BLaER1 treated with 17β-estradiol and CSF1 and Interleukin-3, amounts not matched to agents 10 nM and 100 nM (cell line): Measurements from ENCODE around the gene ISG20L2.
"Not testable (repeated sequence)": the region's sequence is repeated elsewhere in the genome, so short reads cannot be mapped to it uniquely, and the experiment has no call there.

Source experiments
- H3K27ac ChIP-seq, 11 experiments: shearing (Covaris generic); formaldehyde crosslinking; 2 replicates each; pipeline ENCODE4 v1.8.1; 2022
- H3K27me3 ChIP-seq, 11 experiments: shearing (Covaris generic); formaldehyde crosslinking; 2 replicates each; pipeline ENCODE4 v1.8.1; 2022
- H3K36me3 ChIP-seq, 11 experiments: shearing (Covaris generic); formaldehyde crosslinking; 2 replicates each; pipeline ENCODE4 v1.8.1; 2022
- H3K4me1 ChIP-seq, 10 experiments: shearing (Covaris generic); formaldehyde crosslinking; 2 replicates each; pipeline ENCODE4 v1.8.1; 2022
- H3K4me2 ChIP-seq, 11 experiments: shearing (Covaris generic); formaldehyde crosslinking; 2 replicates each; pipeline ENCODE4 v1.8.1; 2022
- H3K4me3 ChIP-seq, 10 experiments: shearing (Covaris generic); formaldehyde crosslinking; 2 replicates each; pipeline ENCODE4 v1.8.1; 2022
- H3K9ac ChIP-seq, 11 experiments: shearing (Covaris generic); formaldehyde crosslinking; 2 replicates each; pipeline ENCODE4 v1.8.1; 2022
- H3K9me3 ChIP-seq, 11 experiments: shearing (Covaris generic); formaldehyde crosslinking; replicated peaks in 1 of 11; 2 replicates each; pipeline ENCODE4 v1.8.1; 2022
- H4K20me1 ChIP-seq, 11 experiments: shearing (Covaris generic); formaldehyde crosslinking; 2 replicates each; pipeline ENCODE4 v1.8.1; 2022
- Cebpa-rat ChIP-seq, 11 experiments: shearing (Covaris generic); IDR thresholded peaks; 2 replicates each; pipeline ENCODE4 v1.8.1; 2022

Gene ISG20L2

DNA sequence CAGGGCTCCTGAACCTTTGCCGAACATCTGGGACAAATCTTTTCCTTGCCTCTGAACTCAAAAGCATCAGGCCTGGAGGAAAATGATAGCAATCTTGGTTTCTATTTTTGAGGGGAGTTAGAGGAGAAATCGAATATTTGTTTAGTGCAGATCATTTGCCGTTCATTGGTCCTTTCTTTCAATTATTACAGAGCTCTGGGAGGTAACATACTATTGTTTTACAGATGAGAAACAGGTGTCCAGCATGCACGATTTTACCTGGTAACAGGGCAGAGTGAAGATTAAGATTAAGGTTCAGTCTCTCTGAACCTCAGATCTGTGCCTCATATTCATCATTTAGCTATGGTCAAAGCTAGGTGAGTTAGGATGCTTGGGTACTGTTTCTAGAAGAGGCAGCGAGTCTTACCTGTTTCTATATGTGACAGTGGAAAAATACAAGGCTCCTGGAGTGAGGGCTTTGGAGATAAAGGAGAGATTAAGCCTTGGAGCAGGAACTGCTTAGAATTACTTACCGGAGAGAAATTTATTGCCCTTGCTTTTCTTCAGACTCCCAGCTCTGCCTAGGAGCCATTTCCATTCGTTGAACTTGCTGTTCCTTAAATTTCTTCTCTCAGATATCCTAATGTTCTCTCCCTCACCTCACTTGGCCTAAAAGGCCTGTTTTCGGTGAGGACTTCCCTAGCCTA lies 40.2 kb upstream of the ISG20L2 start:
- Histone ChIP-seq H3K27ac (peak overlapping the region; percentile 90 to 99 (median 97); a peak in 21 of 22 replicates), H3K9me3 (no peaks in the 10 kb centered on the region), H3K27me3 (no peaks in the 10 kb centered on the region), H3K4me2 (peak overlapping the region; percentile 78 to 100 (median 94)), H3K4me3 (peak overlapping the region; percentile 83 to 96 (median 90)), H3K9ac (peak overlapping the region; percentile 93 to 99 (median 98)), H3K4me1 (peaks cover 43 to 65% (median 48%) of the 10 kb centered on the region in 10 experiments), H3K36me3 (peaks cover 29 to 45% (median 42%) of the 10 kb centered on the region in 11 experiments), H4K20me1 (peaks cover 26 to 58% (median 51%) of the 10 kb centered on the region in 11 experiments; a peak in 21 of 22 replicates)
- TF ChIP-seq Cebpa-rat (IDR thresholded peaks at IDR 0.05): no peak

DNA sequence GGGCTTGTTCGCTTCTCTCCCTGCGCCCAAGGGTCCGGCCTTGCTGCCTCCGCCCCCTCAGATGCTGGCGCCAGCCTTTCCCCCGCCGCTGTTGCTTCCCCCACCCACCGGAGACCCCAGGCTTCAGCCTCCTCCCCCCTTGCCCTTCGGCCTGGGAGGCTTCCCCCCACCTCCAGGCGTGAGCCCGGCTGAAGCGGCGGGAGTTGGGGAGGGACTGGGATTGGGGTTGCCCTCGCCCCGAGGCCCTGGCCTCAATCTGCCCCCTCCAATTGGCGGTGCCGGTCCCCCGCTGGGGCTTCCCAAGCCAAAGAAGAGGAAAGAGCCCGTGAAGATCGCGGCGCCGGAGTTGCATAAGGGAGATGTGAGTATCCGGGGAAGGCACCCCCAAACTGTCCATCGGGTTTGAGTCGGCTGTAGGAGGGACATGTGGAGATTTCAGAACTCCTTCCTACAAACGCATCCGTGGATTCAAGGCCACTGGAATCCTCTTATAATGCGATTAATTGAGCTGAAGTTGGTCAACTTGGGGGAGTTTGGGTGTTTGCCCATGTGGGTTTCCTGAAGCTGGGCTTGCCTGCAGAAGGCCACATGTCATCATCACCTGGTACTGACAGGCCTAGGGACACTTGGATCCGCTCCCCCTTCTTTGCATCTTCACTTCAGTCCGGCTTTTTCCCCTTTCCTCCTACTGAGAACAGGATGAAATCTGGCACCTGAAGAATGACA lies 39.5 kb upstream of the ISG20L2 start:
- Histone ChIP-seq H3K27me3 (no peaks in the 10 kb centered on the region), H3K36me3 (peaks cover 24 to 38% (median 34%) of the 10 kb centered on the region in 11 experiments), H3K9ac (peak overlapping the region; percentile 93 to 99 (median 98)), H3K4me1 (peaks cover 43 to 59% (median 47%) of the 10 kb centered on the region in 10 experiments), H3K9me3 (no peaks in the 10 kb centered on the region), H3K4me3 (peak overlapping the region; percentile 83 to 96 (median 90)), H4K20me1 (peaks cover 20 to 51% (median 44%) of the 10 kb centered on the region in 11 experiments; a peak in 20 of 22 replicates), H3K27ac (peak overlapping the region; percentile 90 to 99 (median 97)), H3K4me2 (peak overlapping the region; percentile 78 to 100 (median 94))
- TF ChIP-seq Cebpa-rat (IDR thresholded peaks at IDR 0.05): no peak

DNA sequence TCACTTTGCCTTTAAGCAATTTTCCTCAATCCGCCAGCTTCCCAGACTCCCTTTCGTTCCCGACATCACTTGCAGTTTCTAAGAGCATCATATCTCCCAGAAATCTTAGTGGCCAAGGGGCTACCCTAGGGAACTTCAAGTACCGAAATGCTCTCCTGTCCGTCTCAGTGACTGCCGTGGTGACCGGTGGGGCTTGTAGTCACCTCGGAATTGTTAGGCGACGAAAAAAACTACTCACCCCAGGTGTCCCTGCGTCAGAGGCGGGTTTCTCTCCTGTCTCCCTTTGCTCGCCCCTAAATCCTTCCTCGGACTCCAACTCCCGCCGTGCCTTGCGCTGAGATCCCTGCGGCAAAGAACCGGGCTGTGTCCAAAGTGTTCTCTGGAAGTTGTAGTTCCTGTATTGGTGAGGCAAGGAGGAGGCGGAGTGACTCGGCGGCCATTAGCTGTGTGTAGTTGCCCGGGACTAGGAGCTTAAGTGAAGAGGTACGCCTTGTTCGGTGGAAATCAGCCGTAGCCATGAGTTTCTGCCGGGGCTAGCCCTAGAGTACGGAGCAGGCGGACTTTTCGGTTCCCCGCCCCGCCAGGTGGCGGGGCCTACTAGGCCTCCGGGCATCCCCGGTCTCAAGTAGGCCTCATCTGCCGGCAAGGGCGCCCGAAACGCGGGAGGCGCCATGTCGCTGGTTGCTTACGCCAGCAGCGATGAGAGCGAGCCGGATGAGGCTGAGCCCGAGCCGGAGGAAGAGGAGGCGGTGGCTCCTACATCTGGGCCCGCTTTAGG lies 38.7 kb upstream of the ISG20L2 start, which contains the start of gene PRCC:
Gene PRCC (plus strand): TSS at position 435 of the 778 bp plus-strand sequence. CDS start 237 bp downstream, at position 672.
- peaks cover 24 to 31% (median 27%) of the 10 kb centered on the region in 11 experiments for H3K36me3 ChIP-seq
- TF ChIP-seq Cebpa-rat (IDR thresholded peaks at IDR 0.05): no peak

DNA sequence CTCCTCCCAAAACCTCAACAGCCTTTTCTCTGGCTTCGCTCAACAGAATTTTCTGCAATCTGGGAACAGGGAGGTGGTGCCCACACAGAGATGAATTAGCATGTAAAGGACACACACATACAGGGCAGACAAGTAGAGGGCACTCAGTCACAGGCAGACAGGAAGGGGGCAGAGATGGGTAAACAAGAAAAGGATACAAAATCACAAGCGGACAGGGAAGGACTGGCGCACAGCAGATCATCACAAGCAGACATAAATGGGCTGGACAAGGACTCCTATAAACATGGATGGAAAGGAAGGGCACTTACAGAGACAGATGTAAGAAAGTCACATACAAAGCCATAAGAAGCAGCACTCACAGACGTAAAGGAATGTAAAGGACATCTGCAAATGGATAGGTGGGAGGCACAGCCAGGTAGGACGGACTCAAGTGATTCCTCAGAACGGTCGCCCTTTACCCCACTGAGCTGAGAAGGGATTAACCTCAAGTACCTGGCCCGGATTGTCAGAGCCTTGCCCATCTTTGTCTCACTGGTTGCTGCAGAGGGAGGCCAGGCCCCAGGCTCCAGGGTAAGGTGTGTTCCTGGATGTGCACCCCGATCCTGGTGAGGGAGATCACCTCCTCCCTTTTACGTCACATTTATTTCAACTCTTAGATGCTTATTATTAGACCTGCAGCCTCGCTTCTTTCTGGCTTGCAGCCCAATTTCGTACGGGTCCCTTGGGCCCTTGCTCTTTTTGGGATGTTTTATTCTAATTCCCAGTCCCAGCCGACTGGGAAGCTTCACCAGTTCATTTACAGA lies 37.9 kb upstream of the ISG20L2 start:
- Histone ChIP-seq H3K27me3 (no peaks in the 10 kb centered on the region), H3K27ac (peak overlapping the region; percentile 50 to 98 (median 83)), H3K36me3 (peaks cover 16 to 23% (median 19%) of the 10 kb centered on the region in 11 experiments), H3K4me2 (peak overlapping the region; percentile 87 to 98 (median 93)), H3K9ac (peak overlapping the region; percentile 80 to 99 (median 95)), H3K4me1 (peaks cover 42 to 45% (median 43%) of the 10 kb centered on the region in 10 experiments), H3K9me3 (no peaks in the 10 kb centered on the region), H3K4me3 (peak overlapping the region; percentile 65 to 96 (median 84)), H4K20me1 (peaks cover 9 to 35% (median 28%) of the 10 kb centered on the region in 11 experiments; a peak in 18 of 22 replicates)
- no peak for TF ChIP-seq Cebpa-rat (IDR thresholded peaks at IDR 0.05)

More for the DNA sequence above, 38.7 kb upstream of the ISG20L2 start, which contains the start of gene PRCC:
- peak within 1 kb of the TSS; percentile 90 to 99 (median 97) for H3K27ac ChIP-seq
- peak within 1 kb of the TSS; percentile 83 to 96 (median 90) for H3K4me3 ChIP-seq
- H4K20me1 ChIP-seq: peaks cover 13 to 43% (median 36%) of the 10 kb centered on the region in 11 experiments; a peak in 18 of 22 replicates
- peak within 1 kb of the TSS; percentile 93 to 99 (median 98) for H3K9ac ChIP-seq
- peak within 1 kb of the TSS; percentile 92 to 100 (median 96) for H3K4me2 ChIP-seq
- no peaks in the 10 kb centered on the region for H3K27me3 ChIP-seq
- H3K9me3 ChIP-seq: no peaks in the 10 kb centered on the region
- peaks cover 42 to 51% (median 45%) of the 10 kb centered on the region in 10 experiments for H3K4me1 ChIP-seq

DNA sequence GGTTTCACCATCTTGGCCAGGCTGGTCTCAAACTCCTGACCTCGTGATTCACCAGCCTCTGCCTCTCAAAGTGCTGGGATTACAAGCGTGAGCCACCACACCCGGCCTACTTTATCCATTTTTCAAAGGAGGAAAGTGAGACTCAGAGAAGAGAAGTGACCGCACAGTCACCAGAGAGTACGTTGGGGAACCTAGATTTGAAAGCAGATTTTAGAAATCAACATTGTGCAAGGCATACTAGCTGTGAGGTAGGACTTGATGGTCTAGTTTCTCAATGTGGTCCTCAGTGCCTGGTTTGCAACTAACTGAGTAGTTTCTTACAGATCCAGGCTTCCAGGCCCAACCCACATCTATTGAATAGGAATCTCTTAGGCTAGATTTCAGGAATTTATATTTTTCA lies 37.1 kb upstream of the ISG20L2 start:
- peak overlapping the region; percentile 87 to 98 (median 93) for H3K4me2 ChIP-seq
- H3K9ac ChIP-seq: peak overlapping the region; percentile 80 to 99 (median 95); a peak in 21 of 22 replicates
- H3K36me3 ChIP-seq: peaks cover 7 to 14% (median 11%) of the 10 kb centered on the region in 11 experiments
- no peaks in the 10 kb centered on the region for H3K27me3 ChIP-seq
- peak overlapping the region in 6 of 10 experiments; percentile 65 to 96 (median 81); a peak in 9 of 20 replicates for H3K4me3 ChIP-seq
- H3K9me3 ChIP-seq: no peaks in the 10 kb centered on the region
- peak overlapping the region in 9 of 11 experiments; percentile 75 to 98 (median 94); a peak in 14 of 22 replicates for H3K27ac ChIP-seq
- TF ChIP-seq Cebpa-rat (IDR thresholded peaks at IDR 0.05): no peak
- peaks cover 3 to 27% (median 20%) of the 10 kb centered on the region in 11 experiments; a peak in 14 of 22 replicates for H4K20me1 ChIP-seq
- H3K4me1 ChIP-seq: peaks cover 33 to 37% (median 35%) of the 10 kb centered on the region in 10 experiments

DNA sequence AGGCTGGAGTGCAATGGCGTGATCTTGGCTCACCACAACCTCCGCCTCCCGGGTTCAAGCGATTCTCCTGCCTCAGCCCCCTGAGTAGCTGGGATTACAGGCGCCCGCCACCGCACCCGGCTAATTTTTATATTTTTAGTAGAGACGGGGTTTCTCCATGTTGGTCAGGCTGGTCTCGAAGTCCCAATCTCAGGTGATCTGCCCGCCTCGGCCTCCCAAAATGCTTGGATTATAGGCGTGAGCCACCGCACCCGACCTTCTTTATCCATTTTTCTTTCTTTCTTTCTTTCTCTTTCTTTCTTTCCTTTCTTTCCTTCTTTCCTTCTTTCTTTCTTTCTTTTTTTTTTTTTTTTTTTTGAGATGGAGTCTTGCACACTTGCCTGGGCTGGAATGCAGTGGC lies 36.6 kb upstream of the ISG20L2 start:
- H3K9ac ChIP-seq, H3K27ac ChIP-seq: not testable (repeated sequence)
- H3K4me1 ChIP-seq: peaks cover 28 to 36% (median 29%) of the 10 kb centered on the region in 10 experiments

DNA sequence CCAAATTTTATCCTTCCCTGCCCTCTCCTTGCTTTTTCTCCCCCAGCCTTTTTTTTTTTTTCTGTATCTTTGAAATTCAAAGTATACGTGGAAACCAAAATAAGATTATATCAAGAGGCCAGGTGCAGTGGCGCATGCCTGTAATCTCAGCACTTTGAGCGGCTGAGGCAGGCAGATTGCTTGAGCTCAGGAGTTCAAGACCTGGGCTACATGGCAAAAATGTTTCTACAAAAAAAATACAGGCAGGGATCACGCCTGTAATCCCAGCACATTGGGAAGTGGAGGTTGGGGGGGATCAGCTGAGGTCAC lies 32.2 kb upstream of the ISG20L2 start:
- no peak overlapping the region for H3K27ac ChIP-seq
- no peak overlapping the region for H3K9ac ChIP-seq
- no peak overlapping the region for H3K4me2 ChIP-seq
- H4K20me1 ChIP-seq: no peaks in the 10 kb centered on the region
- H3K4me1 ChIP-seq: peaks cover 4 to 13% (median 5%) of the 10 kb centered on the region in 10 experiments
- no peak for TF ChIP-seq Cebpa-rat (IDR thresholded peaks at IDR 0.05)
- H3K36me3 ChIP-seq: no peaks in the 10 kb centered on the region
- no peak overlapping the region for H3K4me3 ChIP-seq
- no peaks in the 10 kb centered on the region for H3K9me3 ChIP-seq
- no peaks in the 10 kb centered on the region for H3K27me3 ChIP-seq

More for the DNA sequence above, 36.6 kb upstream of the ISG20L2 start:
- H3K36me3 ChIP-seq, H3K27me3 ChIP-seq, H3K9me3 ChIP-seq, H3K4me2 ChIP-seq, H3K4me3 ChIP-seq: not testable (repeated sequence)
- H4K20me1 ChIP-seq: peaks cover under 1 to 22% (median 15%) of the 10 kb centered on the region in 11 experiments; a peak in 11 of 22 replicates
